ENCODE results near the gene PAPPA. TPM values are rescaled to one million over a fixed set of nuclear protein-coding genes. Genes with fewer than 3 reads are reported as not detected.

PAPPA gene
- total and polyA plus RNA-seq, 7 experiments from 2014 or later = 0.07 to 0.64 (median 0.48) TPM; not detected in 4

DNA sequence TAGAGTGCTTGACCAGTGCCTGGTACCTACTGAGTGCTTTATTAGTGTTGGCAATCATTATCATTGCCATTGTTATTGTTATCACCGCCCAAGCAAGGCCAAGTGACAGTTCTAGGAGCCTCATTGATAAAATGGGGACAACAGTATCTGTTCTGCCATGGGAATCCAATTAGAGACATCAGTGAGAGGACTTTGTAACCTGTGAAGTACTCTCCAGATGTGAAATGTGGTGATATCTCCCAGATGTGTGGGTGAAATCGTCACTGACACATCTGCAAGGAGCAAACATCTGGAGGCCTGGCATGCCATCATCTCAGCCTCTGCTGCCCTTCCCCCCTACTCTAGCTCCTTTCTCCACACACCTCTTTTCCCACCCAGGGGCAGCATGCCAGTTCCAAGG, 260.8 kb downstream of the PAPPA start:
- no peaks in the 10 kb centered on the region for H3K4me1 ChIP-seq (ENCODE audit: control insufficient read depth in 2 of 2, insufficient read depth in 2 of 2, low read length in 2 of 2)
- H3K27ac Mint-ChIP-seq = no peak overlapping the region
- H3K36me3 Mint-ChIP-seq = peaks cover 0 to 48% (median 25%) of the 10 kb centered on the region in 5 donors
- no peak for DNase-seq
- no peaks in the 10 kb centered on the region for H3K36me3 ChIP-seq (ENCODE audit: control insufficient read depth in 2 of 3, insufficient read depth in 3 of 3, low read length in 3 of 3)
- H3K27ac ChIP-seq (ENCODE audit: low read depth, low read length) = no peak overlapping the region
- peaks cover 0 to 4% (median 0%) of the 10 kb centered on the region in 11 donors for H3K9me3 Mint-ChIP-seq
- H3K4me3 Mint-ChIP-seq = no peak overlapping the region
- no peak for ATAC-seq
- CTCF ChIA-PET = no interaction called here
- no peaks in the 10 kb centered on the region for H3K9me3 ChIP-seq (ENCODE audit: control insufficient read depth in 2 of 3, low read length in 3 of 3)
- H3K4me1 Mint-ChIP-seq = no peaks in the 10 kb centered on the region
- no peaks in the 10 kb centered on the region for H3K27me3 ChIP-seq (ENCODE audit: control insufficient read depth in 2 of 2, insufficient read depth in 2 of 2, low read length in 2 of 2)
- intact Hi-C loops (cut with micrococcal nuclease) = no loop called here
- H3K27me3 Mint-ChIP-seq = no peaks in the 10 kb centered on the region
- no peak overlapping the region for H3K4me3 ChIP-seq (ENCODE audit: low read length)
- POLR2A ChIA-PET = no interaction called here

DNA sequence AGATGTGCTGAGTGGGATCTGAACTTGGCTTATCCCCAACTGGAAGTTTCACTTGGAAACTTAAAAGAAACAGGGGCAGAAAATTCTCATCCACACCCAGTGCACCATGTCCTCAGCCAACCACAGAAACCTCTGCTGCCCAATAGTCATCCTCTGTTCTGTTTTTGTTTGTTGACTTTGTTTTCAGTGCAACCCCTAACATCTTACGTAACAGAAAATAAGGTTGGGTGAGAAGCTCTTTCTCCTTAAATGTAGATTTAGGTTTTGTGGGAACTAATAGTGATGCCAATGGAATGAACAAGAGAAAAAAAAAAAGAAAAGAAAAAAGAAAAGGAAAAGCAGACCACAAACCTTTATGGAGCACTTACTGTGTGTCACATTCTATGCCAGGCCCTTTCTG, 262.8 kb downstream of the PAPPA start:
- H3K4me3 Mint-ChIP-seq = no peak overlapping the region
- Histone ChIP-seq H3K4me1 (ENCODE audit: control insufficient read depth in 2 of 2, insufficient read depth in 2 of 2, low read length in 2 of 2) (no peaks in the 10 kb centered on the region), H3K4me3 (ENCODE audit: low read length) (no peak overlapping the region), H3K9me3 (ENCODE audit: control insufficient read depth in 2 of 3, low read length in 3 of 3) (no peaks in the 10 kb centered on the region), H3K27ac (ENCODE audit: low read depth, low read length) (no peak overlapping the region), H3K27me3 (ENCODE audit: control insufficient read depth in 2 of 2, insufficient read depth in 2 of 2, low read length in 2 of 2) (no peaks in the 10 kb centered on the region), H3K36me3 (ENCODE audit: control insufficient read depth in 2 of 3, insufficient read depth in 3 of 3, low read length in 3 of 3) (no peaks in the 10 kb centered on the region)
- H3K27me3 Mint-ChIP-seq = no peaks in the 10 kb centered on the region
- ChIA-PET CTCF (no interaction called here), POLR2A (no interaction called here)
- no peaks in the 10 kb centered on the region for H3K4me1 Mint-ChIP-seq
- intact Hi-C loops (cut with micrococcal nuclease) = no loop called here
- no peak overlapping the region for H3K27ac Mint-ChIP-seq
- peaks cover 0 to 51% (median 32%) of the 10 kb centered on the region in 5 donors for H3K36me3 Mint-ChIP-seq
- no peak for ATAC-seq
- H3K9me3 Mint-ChIP-seq = peaks cover 0 to 4% (median 0%) of the 10 kb centered on the region in 11 donors
- no peak for DNase-seq

DNA sequence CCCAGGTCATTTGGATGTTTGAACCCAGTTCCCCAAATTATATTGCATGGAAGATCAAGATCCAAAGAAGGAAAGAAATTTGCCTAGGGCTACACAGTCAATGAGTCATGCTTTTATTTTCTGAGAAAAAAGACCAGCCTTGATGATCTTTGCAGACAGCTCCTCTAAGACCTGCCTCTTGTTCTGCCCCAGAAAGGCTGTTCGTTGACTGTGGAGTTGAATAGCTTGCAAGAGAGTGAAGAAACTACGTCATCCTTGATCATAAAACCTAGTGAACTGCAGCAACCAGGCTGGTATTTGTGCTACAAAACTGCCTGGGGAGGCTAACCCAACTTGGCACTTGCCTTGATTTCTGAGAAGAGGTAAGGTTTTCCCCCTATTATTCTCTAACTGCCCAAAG, 263.9 kb downstream of the PAPPA start:
- Mint-ChIP-seq H3K9me3 (peaks cover 0 to 4% (median 0%) of the 10 kb centered on the region in 11 donors), H3K4me3 (no peak overlapping the region), H3K36me3 (peaks cover 0 to 59% (median 34%) of the 10 kb centered on the region in 5 donors), H3K4me1 (no peaks in the 10 kb centered on the region), H3K27ac (no peak overlapping the region), H3K27me3 (no peaks in the 10 kb centered on the region)
- intact Hi-C loops (cut with micrococcal nuclease) = no loop called here
- Histone ChIP-seq H3K36me3 (ENCODE audit: control insufficient read depth in 2 of 3, insufficient read depth in 3 of 3, low read length in 3 of 3) (no peaks in the 10 kb centered on the region), H3K27me3 (ENCODE audit: control insufficient read depth in 2 of 2, insufficient read depth in 2 of 2, low read length in 2 of 2) (no peaks in the 10 kb centered on the region), H3K4me1 (ENCODE audit: control insufficient read depth in 2 of 2, insufficient read depth in 2 of 2, low read length in 2 of 2) (no peaks in the 10 kb centered on the region), H3K4me3 (ENCODE audit: low read length) (no peak overlapping the region), H3K27ac (ENCODE audit: low read depth, low read length) (no peak overlapping the region), H3K9me3 (ENCODE audit: control insufficient read depth in 2 of 3, low read length in 3 of 3) (no peaks in the 10 kb centered on the region)
- ChIA-PET POLR2A (no interaction called here), CTCF (no interaction called here)
- no peak for DNase-seq
- no peak for ATAC-seq

DNA sequence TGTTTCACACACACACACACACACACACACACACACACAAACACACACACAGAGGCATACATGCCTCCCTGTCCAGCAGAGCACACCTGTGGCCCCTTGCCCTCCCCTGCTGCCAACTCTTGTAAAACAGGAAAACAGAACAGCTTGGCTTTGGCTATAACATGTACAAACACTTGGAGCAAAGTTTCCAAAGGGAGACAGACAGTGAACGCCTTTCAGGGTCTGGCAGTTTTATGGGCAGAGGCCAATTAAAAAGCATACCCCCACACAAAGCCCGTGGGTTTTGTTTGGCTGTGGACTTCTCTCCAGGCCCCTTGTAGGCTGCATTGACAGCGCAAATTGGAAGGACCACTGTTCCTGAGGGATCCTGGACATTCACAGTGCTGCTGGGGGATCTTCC, 265.6 kb downstream of the PAPPA start:
- Histone ChIP-seq H3K27me3 (ENCODE audit: control insufficient read depth in 2 of 2, insufficient read depth in 2 of 2, low read length in 2 of 2) (no peaks in the 10 kb centered on the region), H3K36me3 (ENCODE audit: control insufficient read depth in 2 of 3, insufficient read depth in 3 of 3, low read length in 3 of 3) (no peaks in the 10 kb centered on the region), H3K4me3 (ENCODE audit: low read length) (no peak overlapping the region), H3K9me3 (ENCODE audit: control insufficient read depth in 2 of 3, low read length in 3 of 3) (no peaks in the 10 kb centered on the region), H3K27ac (ENCODE audit: low read depth, low read length) (no peak overlapping the region), H3K4me1 (ENCODE audit: control insufficient read depth in 2 of 2, insufficient read depth in 2 of 2, low read length in 2 of 2) (no peaks in the 10 kb centered on the region)
- ChIA-PET CTCF (no interaction called here), POLR2A (interaction anchor here (0.7 kb wide), 1 partner anchor 519 kb away, joined by 3 read pairs; no protein-coding TSS in a partner anchor)
- H3K36me3 Mint-ChIP-seq = peaks cover 0 to 63% (median 32%) of the 10 kb centered on the region in 5 donors
- peaks cover 0 to 4% (median 0%) of the 10 kb centered on the region in 11 donors for H3K9me3 Mint-ChIP-seq
- no peak for ATAC-seq
- intact Hi-C loops (cut with micrococcal nuclease) = no loop called here
- H3K4me3 Mint-ChIP-seq = no peak overlapping the region
- no peak overlapping the region for H3K27ac Mint-ChIP-seq
- no peaks in the 10 kb centered on the region for H3K4me1 Mint-ChIP-seq
- H3K27me3 Mint-ChIP-seq = no peaks in the 10 kb centered on the region
- DNase-seq = no peak

DNA sequence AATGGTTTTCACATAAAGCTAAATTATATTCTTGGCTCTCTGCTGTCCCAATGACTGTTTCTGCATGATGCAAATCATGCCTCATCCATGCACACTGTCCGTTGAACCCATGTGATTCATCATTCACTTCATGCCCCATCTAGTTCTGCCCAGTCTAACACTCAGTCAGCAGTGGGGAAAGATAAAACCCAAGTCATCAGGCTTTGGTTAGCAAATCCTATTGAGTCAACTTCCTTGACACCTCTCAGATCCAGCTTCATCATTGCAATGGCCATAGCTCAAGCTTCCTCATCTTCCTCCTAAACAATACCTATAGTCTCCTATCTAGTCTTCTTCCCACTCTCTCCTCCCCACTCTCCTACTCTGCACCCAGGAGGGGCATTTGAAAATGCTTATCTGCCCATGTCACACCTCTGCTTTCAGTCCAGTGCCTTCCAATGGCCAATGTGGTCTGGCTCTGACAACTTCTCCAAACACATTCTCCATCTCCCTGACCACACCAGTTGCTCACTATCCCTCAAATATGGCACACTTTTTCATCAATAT, 267.5 kb downstream of the PAPPA start:
- intact Hi-C loops (cut with micrococcal nuclease) = no loop called here
- Histone ChIP-seq H3K4me3 (ENCODE audit: low read length) (no peak overlapping the region), H3K9me3 (ENCODE audit: control insufficient read depth in 2 of 3, low read length in 3 of 3) (no peaks in the 10 kb centered on the region), H3K36me3 (ENCODE audit: control insufficient read depth in 2 of 3, insufficient read depth in 3 of 3, low read length in 3 of 3) (no peaks in the 10 kb centered on the region), H3K27ac (ENCODE audit: low read depth, low read length) (no peak overlapping the region), H3K4me1 (ENCODE audit: control insufficient read depth in 2 of 2, insufficient read depth in 2 of 2, low read length in 2 of 2) (no peaks in the 10 kb centered on the region), H3K27me3 (ENCODE audit: control insufficient read depth in 2 of 2, insufficient read depth in 2 of 2, low read length in 2 of 2) (no peaks in the 10 kb centered on the region)
- ChIA-PET POLR2A (no interaction called here), CTCF (no interaction called here)
- DNase-seq (no peak), ATAC-seq (no peak)
- no peak overlapping the region for H3K4me3 Mint-ChIP-seq
- peaks cover 0 to 4% (median 0%) of the 10 kb centered on the region in 11 donors for H3K9me3 Mint-ChIP-seq
- H3K4me1 Mint-ChIP-seq = no peaks in the 10 kb centered on the region
- no peaks in the 10 kb centered on the region for H3K27me3 Mint-ChIP-seq
- no peak overlapping the region for H3K27ac Mint-ChIP-seq
- H3K36me3 Mint-ChIP-seq = peaks cover 0 to 71% (median 34%) of the 10 kb centered on the region in 5 donors

DNA sequence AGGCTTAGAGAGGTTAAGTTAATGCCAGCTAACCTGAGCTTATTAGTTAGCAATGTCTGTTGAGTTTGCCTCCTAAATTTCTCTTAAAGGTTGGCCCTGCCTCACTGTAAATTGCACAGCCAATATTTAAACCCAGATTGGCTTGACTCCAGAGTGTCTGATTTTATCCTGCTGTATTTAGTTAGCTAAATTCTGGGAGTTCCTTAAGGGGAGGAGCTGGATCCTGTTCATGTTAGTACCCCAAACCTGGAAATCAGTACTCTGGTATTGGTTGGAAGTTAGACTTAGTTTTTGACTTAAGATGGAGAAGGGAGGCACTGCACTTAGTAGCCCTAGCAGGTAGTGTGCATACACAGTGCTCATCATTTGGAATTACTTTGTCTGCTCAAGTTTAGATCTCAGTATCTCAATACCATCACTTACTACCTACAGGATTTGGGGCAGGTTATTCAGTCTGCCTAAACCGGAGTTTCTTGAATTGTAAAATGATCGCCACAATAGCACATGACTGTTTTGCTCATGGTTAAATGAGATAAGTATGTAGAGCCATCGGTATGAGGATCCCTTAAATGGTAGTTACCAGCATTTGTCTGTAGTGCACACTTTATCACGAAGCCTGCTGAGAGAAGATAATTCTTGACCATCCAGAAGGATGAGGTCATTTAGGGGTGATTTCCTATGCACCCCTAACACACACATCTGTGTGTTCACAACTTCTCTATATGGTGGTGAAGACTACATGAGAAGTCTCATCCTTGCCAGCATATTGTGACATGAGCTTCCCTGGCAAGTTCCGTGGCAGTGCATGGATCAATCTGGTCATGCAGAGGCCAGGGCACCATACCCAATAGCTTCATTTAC, 268.8 kb downstream of the PAPPA start:
- no peak overlapping the region for H3K27ac ChIP-seq (ENCODE audit: low read depth, low read length)
- H3K4me1 Mint-ChIP-seq = no peaks in the 10 kb centered on the region

More for the DNA sequence above, 268.8 kb downstream of the PAPPA start:
- Histone ChIP-seq H3K9me3 (ENCODE audit: control insufficient read depth in 2 of 3, low read length in 3 of 3) (no peaks in the 10 kb centered on the region), H3K4me1 (ENCODE audit: control insufficient read depth in 2 of 2, insufficient read depth in 2 of 2, low read length in 2 of 2) (no peaks in the 10 kb centered on the region), H3K27me3 (ENCODE audit: control insufficient read depth in 2 of 2, insufficient read depth in 2 of 2, low read length in 2 of 2) (no peaks in the 10 kb centered on the region), H3K4me3 (ENCODE audit: low read length) (no peak overlapping the region), H3K36me3 (ENCODE audit: control insufficient read depth in 2 of 3, insufficient read depth in 3 of 3, low read length in 3 of 3) (no peaks in the 10 kb centered on the region)
- Mint-ChIP-seq H3K4me3 (no peak overlapping the region), H3K9me3 (peaks cover 0 to 4% (median 0%) of the 10 kb centered on the region in 11 donors), H3K36me3 (peaks cover 0 to 74% (median 42%) of the 10 kb centered on the region in 5 donors), H3K27ac (no peak overlapping the region), H3K27me3 (no peaks in the 10 kb centered on the region)
- intact Hi-C loops (cut with micrococcal nuclease) = no loop called here
- POLR2A ChIA-PET = no interaction called here
- CTCF ChIA-PET = interaction anchor here (0.7 kb wide), 1 partner anchor 1057 kb away, joined by 4 read pairs; no protein-coding TSS in a partner anchor
- DNase-seq = no peak
- no peak for ATAC-seq
